ENCODE results near the gene OR4D2.

OR4D2 gene

GRCh38 chr17:58147930-58148434 is 18.8 kb upstream of the OR4D2 start, which contains the start of gene OR4D1 (continued):
- TF ChIP-seq TSHZ1 (tag by site-specific recombination; IDR thresholded peaks at IDR 0.05; ENCODE audit: borderline replicate concordance) = no peak
- no peak for TF ChIP-seq ZNF501 (tag by site-specific recombination; IDR thresholded peaks at IDR 0.05)
- TF ChIP-seq ZNF791 (tag by site-specific recombination; IDR thresholded peaks at IDR 0.05) = no peak
- TF ChIP-seq HOXD13 (CRISPR knock-in tag; IDR thresholded peaks at IDR 0.05; ENCODE audit: borderline replicate concordance) = no peak
- no peak for TF ChIP-seq ZNF529 (tag by site-specific recombination; IDR thresholded peaks at IDR 0.05; ENCODE audit: insufficient replicate concordance)
- TF ChIP-seq, protein P1, sequence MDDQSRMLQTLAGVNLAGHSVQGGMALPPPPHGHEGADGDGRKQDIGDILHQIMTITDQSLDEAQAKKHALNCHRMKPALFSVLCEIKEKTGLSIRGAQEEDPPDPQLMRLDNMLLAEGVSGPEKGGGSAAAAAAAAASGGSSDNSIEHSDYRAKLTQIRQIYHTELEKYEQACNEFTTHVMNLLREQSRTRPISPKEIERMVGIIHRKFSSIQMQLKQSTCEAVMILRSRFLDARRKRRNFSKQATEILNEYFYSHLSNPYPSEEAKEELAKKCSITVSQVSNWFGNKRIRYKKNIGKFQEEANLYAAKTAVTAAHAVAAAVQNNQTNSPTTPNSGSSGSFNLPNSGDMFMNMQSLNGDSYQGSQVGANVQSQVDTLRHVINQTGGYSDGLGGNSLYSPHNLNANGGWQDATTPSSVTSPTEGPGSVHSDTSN (CRISPR knock-in tag; IDR thresholded peaks at IDR 0.05) = no peak
- TF ChIP-seq ZNF768 (tag by site-specific recombination; IDR thresholded peaks at IDR 0.05) = no peak
- no peak for TF ChIP-seq ZNF37A (tag by site-specific recombination; IDR thresholded peaks at IDR 0.05)

GRCh38 chr17:58148609-58149008 is 18.2 kb upstream of the OR4D2 start:
- Histone ChIP-seq H3K4me1 (ENCODE audit: control insufficient read depth, insufficient read depth, low read length) (no peaks in the 10 kb centered on the region), H3K36me3 (ENCODE audit: control insufficient read depth in 2 of 2, insufficient read depth in 1 of 2, low read length in 2 of 2) (no peaks in the 10 kb centered on the region), H3K9me3 (ENCODE audit: control insufficient read depth, insufficient read depth, low read depth, low read length) (no peaks in the 10 kb centered on the region; the same call in 1 of the 2 replicates), H3K4me3 (ENCODE audit: low read depth, low read length) (no peak overlapping the region), H3K27ac (ENCODE audit: extremely low read depth, low read depth, low read length) (no peak overlapping the region)
- POLR2A ChIA-PET = no interaction called here
- CTCF ChIA-PET = interaction anchor here (0.5 to 2.5 kb wide), 2 partner anchors 12 to 314 kb away, joined by 3 to 12 read pairs; no protein-coding TSS in a partner anchor
- peak; percentile 82 for TF ChIP-seq EGR2 (tag by site-specific recombination; IDR thresholded peaks at IDR 0.05; ENCODE audit: low read depth)
- TF ChIP-seq ZNF354C (tag by site-specific recombination; IDR thresholded peaks at IDR 0.05; ENCODE audit: borderline replicate concordance, low read depth) = no peak
- TF ChIP-seq ZFHX2 (tag by site-specific recombination; conservative IDR thresholded peaks at IDR 0.05) = peak; percentile 64
- no peak for TF ChIP-seq ZNF202 (tag by site-specific recombination; IDR thresholded peaks at IDR 0.05; ENCODE audit: borderline replicate concordance)

DNA sequence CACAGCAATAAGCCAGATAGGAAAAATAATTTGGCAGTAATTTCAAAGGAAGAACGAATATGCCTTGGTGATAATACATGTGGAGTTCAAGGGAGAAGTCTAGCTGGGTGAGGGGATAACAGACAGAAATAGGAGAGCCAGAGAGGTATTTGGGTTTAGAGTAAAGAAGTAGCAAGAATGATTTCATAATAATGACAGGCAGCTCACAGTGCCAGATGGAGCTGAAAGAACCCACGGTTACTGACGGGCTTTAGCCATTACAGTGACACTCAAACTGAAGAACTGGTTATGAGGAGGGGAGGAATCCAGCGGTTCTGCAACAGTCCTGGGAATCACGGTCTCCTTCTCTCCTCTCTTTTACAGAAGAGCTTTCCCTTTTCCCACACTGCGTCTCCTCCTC is 16.4 kb upstream of the OR4D2 start:
- no peak overlapping the region for H3K27ac ChIP-seq (ENCODE audit: extremely low read depth, low read depth, low read length)
- ChIA-PET CTCF (interaction anchor here (2.5 kb wide), 1 partner anchor 14 kb away, joined by 12 read pairs; no protein-coding TSS in a partner anchor), POLR2A (no interaction called here)
- H3K36me3 ChIP-seq (ENCODE audit: control insufficient read depth in 2 of 2, insufficient read depth in 1 of 2, low read length in 2 of 2) = no peaks in the 10 kb centered on the region
- TF ChIP-seq ZBTB49 (tag by site-specific recombination; IDR thresholded peaks at IDR 0.05; ENCODE audit: low read depth) (no peak), ZNF335 (tag by site-specific recombination; conservative IDR thresholded peaks at IDR 0.05) (no peak), ZNF266 (tag by site-specific recombination; IDR thresholded peaks at IDR 0.05; ENCODE audit: low read depth) (no peak), ZNF677 (tag by site-specific recombination; IDR thresholded peaks at IDR 0.05) (no peak), ZBTB21 (tag by site-specific recombination; IDR thresholded peaks at IDR 0.05) (no peak), ZNF341 (tag by site-specific recombination; IDR thresholded peaks at IDR 0.05; ENCODE audit: low read depth) (no peak), ELK4 (IDR thresholded peaks at IDR 0.05; ENCODE audit: borderline replicate concordance, low read depth, low read length) (no peak), ZNF48 (tag by site-specific recombination; IDR thresholded peaks at IDR 0.05) (no peak), ZNF239 (tag by site-specific recombination; IDR thresholded peaks at IDR 0.05) (no peak), ZBTB26 (tag by site-specific recombination; optimal IDR thresholded peaks at IDR 0.05) (no peak), ZNF391 (tag by site-specific recombination; IDR thresholded peaks at IDR 0.05; ENCODE audit: borderline replicate concordance, low read depth) (no peak), EGR2 (tag by site-specific recombination; IDR thresholded peaks at IDR 0.05; ENCODE audit: low read depth) (no peak)
- no peaks in the 10 kb centered on the region; the same call in 1 of the 2 replicates for H3K4me1 ChIP-seq (ENCODE audit: control insufficient read depth, insufficient read depth, low read length)
- H3K9me3 ChIP-seq (ENCODE audit: control insufficient read depth, insufficient read depth, low read depth, low read length) = no peaks in the 10 kb centered on the region
- no peak overlapping the region for H3K4me3 ChIP-seq (ENCODE audit: low read depth, low read length)

Data from HEK293 (cell line).